IgD-negative memory B cell (primary cell): ENCODE results near the gene JMJD8. TPM values are rescaled to one million over a fixed set of nuclear protein-coding genes. Genes with fewer than 3 reads are reported as not detected.

Source experiments
- H3K27ac Mint-ChIP-seq, 3 donors: one replicate each; pipeline ENCODE4 v1.8.0; 2020 to 2022; ENCODE audit warnings: mild to moderate bottlenecking in 3 of 3, mixed read lengths in 3 of 3, moderate library complexity in 1 of 3
- H3K27me3 Mint-ChIP-seq: one replicate; pipeline ENCODE4 v1.8.0; 2021; ENCODE audit warnings: mixed read lengths
- H3K36me3 Mint-ChIP-seq: one replicate; pipeline ENCODE4 v1.8.0; 2020; ENCODE audit warnings: mild to moderate bottlenecking, mixed read lengths
- H3K4me1 Mint-ChIP-seq, 3 donors: one replicate each; pipeline ENCODE4 v1.8.0; 2020 to 2022; ENCODE audit warnings: mixed read lengths in 3 of 3, mild to moderate bottlenecking in 1 of 3
- H3K4me3 Mint-ChIP-seq, 4 donors: one replicate each; pipeline ENCODE4 v1.8.0; 2020 to 2022; ENCODE audit warnings: mild to moderate bottlenecking in 4 of 4, mixed read lengths in 4 of 4, moderate library complexity in 3 of 4
- H3K9me3 Mint-ChIP-seq, 3 donors: one replicate each; pipeline ENCODE4 v1.8.0; 2020 to 2021; ENCODE audit warnings: mixed read lengths in 3 of 3, mild to moderate bottlenecking in 1 of 3
- polyA plus RNA-seq: library from polyadenylated mRNA; unstranded; fragments of 300-500 nt; fragmentation: Illumina TruSeq; gene quantifications from one replicate; pipeline ENCODE4 v1.2.3, GENCODE V29; 2021

Gene JMJD8
- polyA plus RNA-seq, 1 donor from 2014 or later, result 51.0 TPM

DNA sequence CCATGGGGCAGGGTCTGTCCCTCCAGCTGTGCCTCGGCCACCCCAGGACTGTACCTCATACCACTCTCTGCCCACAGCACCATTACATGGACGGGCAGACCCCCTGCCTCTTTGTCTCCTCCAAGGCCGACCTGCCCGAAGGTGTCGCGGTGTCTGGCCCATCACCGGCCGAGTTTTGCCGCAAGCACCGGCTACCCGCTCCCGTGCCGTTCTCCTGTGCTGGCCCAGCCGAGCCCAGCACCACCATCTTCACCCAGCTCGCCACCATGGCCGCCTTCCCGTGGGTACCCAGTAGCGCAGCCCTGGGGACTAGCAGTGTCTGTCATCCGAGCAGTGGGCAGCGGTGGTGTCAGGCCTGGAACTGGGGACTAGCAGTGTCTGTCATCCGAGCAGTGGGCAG, 11.3 kb downstream of the JMJD8 start:
- peaks cover 5% of the 10 kb centered on the region for H3K27me3 Mint-ChIP-seq
- H3K9me3 Mint-ChIP-seq, result no peaks in the 10 kb centered on the region
- peaks cover 0 to 5% (median 4%) of the 10 kb centered on the region in 3 donors for H3K4me1 Mint-ChIP-seq
- H3K36me3 Mint-ChIP-seq, result no peaks in the 10 kb centered on the region
- H3K27ac Mint-ChIP-seq, result peak overlapping the region in 1 of 3 donors; percentile 12
- peak overlapping the region in 1 of 4 donors; percentile 38 for H3K4me3 Mint-ChIP-seq

DNA sequence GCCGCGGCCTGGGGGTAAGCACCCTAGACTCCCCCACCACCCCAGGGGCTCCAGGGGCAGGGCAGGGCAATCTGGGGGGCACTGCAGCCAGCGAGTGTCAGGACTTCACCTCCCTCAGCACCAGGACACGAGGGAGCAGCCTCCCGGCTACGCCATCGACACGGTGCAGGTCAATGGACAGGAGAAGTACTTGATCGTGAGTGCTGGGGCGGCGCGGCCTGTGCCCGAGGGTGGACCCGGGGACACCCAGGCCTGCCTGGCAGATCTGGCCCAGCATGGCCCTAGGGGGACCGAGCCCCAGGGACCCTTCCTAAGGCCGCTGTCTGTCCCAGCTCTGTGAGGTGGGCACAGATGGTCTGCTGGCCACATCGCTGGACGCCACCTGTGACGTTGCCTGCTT, 11.8 kb downstream of the JMJD8 start:
- H3K36me3 Mint-ChIP-seq, result no peaks in the 10 kb centered on the region
- H3K27me3 Mint-ChIP-seq, result peaks cover 5% of the 10 kb centered on the region
- H3K4me1 Mint-ChIP-seq, result peaks cover 3 to 9% (median 8%) of the 10 kb centered on the region in 3 donors
- H3K4me3 Mint-ChIP-seq, result no peak overlapping the region
- H3K27ac Mint-ChIP-seq, result peak overlapping the region in 1 of 3 donors; percentile 12
- no peaks in the 10 kb centered on the region for H3K9me3 Mint-ChIP-seq

DNA sequence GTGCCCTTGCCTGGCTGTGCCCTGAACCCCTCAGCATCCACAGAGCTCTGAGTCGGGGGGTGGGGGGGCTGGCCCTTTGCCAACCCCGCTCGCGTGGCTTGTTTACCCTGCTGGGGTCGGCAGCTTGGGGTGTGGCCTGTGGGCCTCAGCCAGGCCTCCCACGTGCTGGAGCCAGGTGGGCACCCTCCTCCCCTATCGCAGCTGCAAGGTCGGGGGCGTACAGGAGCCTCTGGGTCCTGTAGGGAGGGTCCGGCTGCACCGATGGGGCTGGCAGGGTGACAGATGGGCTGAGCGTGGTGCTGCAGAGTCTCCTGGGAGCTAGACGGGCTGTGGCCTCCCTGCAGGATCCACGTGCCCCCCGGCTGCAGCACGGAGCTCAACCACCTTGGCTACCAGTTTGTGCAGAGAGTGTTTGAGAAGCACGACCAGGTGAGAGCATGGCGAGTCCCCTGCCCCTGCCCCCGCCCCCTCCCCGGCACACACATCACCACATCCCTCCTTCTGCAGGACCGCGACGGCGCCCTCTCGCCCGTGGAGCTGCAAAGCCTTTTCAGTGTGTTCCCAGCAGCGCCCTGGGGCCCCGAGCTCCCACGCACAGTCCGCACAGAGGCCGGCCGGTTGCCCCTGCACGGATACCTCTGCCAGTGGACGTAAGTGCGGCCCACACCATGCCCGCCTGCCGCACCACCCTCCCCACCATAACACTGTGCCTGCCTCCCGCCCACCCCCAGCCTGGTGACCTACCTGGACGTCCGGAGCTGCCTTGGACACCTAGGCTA, 12.6 kb downstream of the JMJD8 start:
- no peaks in the 10 kb centered on the region for H3K9me3 Mint-ChIP-seq
- H3K4me1 Mint-ChIP-seq, result peaks cover 3 to 5% (median 4%) of the 10 kb centered on the region in 3 donors
- H3K4me3 Mint-ChIP-seq, result peak overlapping the region in 1 of 4 donors; percentile 78
- H3K36me3 Mint-ChIP-seq, result no peaks in the 10 kb centered on the region
- peaks cover 2% of the 10 kb centered on the region for H3K27me3 Mint-ChIP-seq
- no peak overlapping the region for H3K27ac Mint-ChIP-seq

DNA sequence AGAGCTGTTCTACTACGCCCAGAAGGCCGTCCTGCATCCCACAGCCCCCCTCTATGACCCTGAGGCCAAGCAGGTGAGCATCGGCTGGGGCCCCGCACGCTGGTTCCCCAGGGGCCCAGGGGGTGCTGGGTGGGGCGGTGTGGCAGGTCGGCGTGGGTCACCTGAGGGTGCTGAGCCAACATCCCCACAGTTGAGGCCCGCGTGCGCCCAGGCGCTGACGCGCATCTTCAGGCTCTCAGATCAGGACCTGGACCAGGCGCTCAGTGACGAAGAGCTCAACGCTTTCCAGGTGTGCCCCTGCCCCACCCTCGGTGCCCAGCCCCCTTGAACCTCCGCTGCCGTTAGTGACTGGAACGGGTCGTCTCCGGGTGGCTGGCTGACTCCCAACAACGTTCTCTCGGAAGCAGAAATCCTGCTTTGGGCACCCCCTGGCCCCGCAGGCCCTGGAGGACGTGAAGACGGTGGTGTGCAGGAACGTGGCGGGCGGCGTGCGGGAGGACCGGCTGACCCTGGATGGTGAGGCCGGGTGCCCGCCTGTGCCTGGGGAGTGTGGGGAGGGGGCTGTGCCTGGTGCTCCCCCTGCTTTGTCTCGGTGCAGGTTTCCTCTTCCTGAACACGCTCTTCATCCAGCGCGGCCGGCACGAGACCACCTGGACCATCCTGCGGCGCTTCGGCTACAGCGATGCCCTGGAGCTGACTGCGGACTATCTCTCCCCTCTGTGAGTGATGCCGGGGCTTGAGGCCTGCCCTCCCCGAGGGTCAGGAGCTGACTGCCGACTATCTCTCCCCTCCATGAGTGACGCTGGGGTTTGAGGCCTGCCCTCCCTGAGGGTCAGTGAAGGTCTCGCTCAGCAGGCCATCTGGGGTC, 13.4 kb downstream of the JMJD8 start:
- peak overlapping the region in 1 of 3 donors; percentile 39 for H3K27ac Mint-ChIP-seq

DNA sequence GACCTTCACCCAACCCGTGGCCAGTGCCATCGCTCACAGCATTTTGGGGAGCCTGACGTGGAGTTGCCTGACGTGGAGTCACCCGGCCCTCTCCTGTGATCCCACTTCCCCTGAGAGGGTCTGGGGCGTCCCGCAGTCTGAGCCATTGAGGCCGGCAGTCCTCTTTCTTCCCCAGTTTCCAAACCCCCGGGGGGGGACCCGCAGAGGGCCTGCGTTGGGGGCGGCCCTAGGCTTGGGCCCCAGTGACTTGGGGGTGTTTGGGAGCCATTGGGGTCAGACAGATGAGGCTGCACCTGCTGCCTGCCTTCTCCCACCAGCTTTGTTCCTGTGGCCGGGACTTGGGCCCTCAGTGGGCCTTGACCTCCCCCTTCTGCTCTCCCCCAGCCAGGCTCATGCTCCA, 14.5 kb downstream of the JMJD8 start:
- peaks cover 3 to 5% (median 4%) of the 10 kb centered on the region in 3 donors for H3K4me1 Mint-ChIP-seq
- H3K9me3 Mint-ChIP-seq, result no peaks in the 10 kb centered on the region
- no peaks in the 10 kb centered on the region for H3K27me3 Mint-ChIP-seq
- no peaks in the 10 kb centered on the region for H3K36me3 Mint-ChIP-seq
- peak overlapping the region in 1 of 3 donors; percentile 39 for H3K27ac Mint-ChIP-seq
- peak overlapping the region in 2 of 4 donors; percentile 17 to 58 for H3K4me3 Mint-ChIP-seq

More for the DNA sequence above, 13.4 kb downstream of the JMJD8 start:
- H3K4me3 Mint-ChIP-seq, result peak overlapping the region in 1 of 4 donors; percentile 78
- no peaks in the 10 kb centered on the region for H3K36me3 Mint-ChIP-seq
- no peaks in the 10 kb centered on the region for H3K9me3 Mint-ChIP-seq
- H3K27me3 Mint-ChIP-seq, result peaks cover 2% of the 10 kb centered on the region
- H3K4me1 Mint-ChIP-seq, result peaks cover 3 to 5% (median 4%) of the 10 kb centered on the region in 3 donors

DNA sequence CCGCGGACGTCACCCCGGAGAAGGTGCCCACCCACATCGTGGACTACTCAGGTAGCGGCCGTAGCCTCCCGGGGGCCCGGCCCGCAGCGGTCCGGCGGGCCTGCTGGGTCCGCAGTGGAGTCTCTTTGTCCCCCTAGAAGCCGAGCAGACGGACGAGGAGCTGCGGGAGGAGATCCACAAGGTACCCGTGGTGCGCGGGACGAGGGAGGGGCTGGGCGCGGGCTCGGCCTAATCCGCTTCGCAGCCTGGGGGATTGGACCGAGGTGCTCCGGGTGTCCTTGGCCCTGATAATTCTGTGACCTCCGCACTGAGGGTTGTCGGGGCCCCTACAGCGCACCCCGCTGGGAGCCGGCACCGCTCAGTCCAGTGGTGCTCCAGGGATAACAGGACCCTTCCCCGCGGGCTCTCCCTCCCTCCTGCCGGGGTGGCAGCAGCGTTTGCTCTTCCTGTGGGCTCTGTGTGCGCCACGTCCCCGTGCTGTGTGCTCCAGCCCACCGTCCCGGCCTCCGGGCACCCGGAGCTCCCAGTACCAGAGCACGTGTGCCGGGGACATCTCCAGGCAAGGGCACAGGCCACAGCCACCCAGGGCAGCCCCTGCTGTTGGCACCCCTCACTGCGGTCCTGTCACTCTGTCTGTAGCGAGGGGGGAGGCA, 15.5 kb downstream of the JMJD8 start:
- Mint-ChIP-seq H3K4me3 (peak overlapping the region; percentile 45 to 86 (median 62)), H3K27me3 (no peaks in the 10 kb centered on the region), H3K4me1 (peaks cover 3 to 5% (median 4%) of the 10 kb centered on the region in 3 donors), H3K36me3 (no peaks in the 10 kb centered on the region), H3K9me3 (no peaks in the 10 kb centered on the region), H3K27ac (peak overlapping the region in 1 of 3 donors; percentile 10)

DNA sequence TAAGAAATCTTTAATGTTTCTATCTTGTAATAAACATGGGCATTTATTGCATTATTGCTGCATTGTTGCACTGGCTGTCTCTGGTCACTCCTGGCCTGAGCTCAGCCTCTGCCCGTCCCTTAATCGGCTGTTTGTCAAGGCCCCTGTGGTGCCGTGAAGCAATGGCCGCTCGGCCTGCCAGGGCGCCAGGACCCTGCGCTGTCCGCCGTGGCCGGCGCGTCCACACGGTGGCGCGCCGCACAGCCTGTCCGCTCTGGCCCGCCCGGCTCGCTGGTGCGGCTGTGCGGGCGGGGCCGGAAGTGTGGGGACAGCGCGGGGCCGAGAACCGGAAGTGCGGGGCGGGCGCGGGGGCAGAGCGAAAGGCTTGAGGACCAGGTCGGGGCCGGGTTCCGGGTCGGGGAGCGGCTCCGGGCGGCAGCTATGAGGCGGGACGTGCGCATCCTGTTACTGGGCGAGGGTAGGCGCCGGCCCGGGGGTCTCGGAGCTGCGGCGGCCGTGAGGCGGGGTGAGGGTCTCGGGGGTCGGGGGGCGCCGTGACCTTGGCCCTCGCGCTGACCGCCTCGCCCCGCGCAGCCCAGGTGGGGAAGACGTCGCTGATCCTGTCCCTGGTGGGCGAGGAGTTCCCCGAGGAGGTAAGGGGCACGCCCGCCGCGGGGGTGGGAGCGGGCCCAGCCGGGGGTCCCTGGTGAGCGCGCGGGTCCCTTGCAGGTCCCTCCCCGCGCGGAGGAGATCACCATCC, 16.2 kb downstream of the JMJD8 start, which contains the start of gene RHOT2:
Gene RHOT2, plus strand, starts transcription at position 353 of the 739 bp plus-strand sequence. Its CDS starts 68 bp downstream, at position 421.
- Mint-ChIP-seq H3K36me3 (no peaks in the 10 kb centered on the region), H3K27me3 (no peaks in the 10 kb centered on the region)

DNA sequence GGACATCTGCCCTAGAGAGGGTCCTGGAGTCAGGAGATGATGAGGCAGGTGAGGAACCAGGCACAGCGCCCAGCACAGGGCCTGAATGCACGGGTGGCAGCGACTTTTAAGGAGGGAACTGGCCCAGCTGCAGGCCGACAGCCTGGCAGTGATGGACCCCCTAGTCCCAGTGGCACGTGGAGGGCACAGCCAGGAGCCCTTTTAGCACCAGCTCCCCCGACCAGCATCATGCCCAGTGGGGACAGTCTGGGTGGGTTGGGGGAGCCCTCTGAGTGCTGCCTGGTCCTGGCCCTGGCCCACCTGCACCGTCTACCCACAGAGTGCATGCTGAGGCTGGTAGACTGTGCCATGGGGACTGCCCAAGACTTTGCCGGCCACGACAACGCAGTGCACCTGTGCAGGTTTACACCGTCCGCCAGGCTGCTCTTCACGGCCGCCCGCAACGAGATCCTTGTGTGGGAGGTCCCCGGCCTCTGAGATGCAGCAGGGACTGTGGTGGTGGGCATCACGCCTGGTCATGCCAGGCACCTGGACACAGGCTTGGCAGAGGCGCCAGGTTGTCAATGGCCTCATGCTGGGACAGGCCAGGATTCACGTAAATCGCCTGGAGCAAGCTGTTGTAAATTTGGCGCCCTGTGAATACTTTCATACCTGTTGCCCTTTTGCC, 16.9 kb downstream of the JMJD8 start:
- Mint-ChIP-seq H3K27me3 (no peaks in the 10 kb centered on the region), H3K4me3 (peak overlapping the region; percentile 71 to 92 (median 79))

More for the DNA sequence above, 16.2 kb downstream of the JMJD8 start, which contains the start of gene RHOT2:
- peak within 1 kb of the TSS; percentile 86 to 91 (median 91) for H3K27ac Mint-ChIP-seq
- H3K9me3 Mint-ChIP-seq, result no peaks in the 10 kb centered on the region
- peaks cover 3 to 5% (median 4%) of the 10 kb centered on the region in 3 donors for H3K4me1 Mint-ChIP-seq
- peak within 1 kb of the TSS; percentile 71 to 92 (median 79) for H3K4me3 Mint-ChIP-seq

DNA sequence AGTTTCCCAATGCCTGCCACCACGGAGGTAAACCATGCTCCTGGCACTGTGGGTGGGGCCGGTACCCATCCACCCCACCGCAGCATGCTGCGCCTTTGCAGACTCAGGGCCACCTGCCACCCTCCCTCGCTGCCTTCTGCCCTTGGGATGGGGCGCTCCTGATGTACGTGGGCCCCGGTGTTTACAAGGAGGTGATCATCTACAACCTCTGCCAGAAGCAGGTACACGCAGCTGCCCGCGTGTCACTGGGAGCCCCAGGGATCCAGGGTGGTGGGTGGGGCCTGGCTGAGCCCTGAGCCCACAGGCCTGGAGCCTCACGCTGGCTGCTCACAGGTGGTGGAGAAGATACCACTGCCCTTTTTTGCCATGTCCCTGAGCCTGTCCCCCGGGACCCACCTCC, 17.6 kb downstream of the JMJD8 start:
- Mint-ChIP-seq H3K4me1 (peaks cover 3 to 5% (median 4%) of the 10 kb centered on the region in 3 donors), H3K4me3 (no peak overlapping the region), H3K36me3 (no peaks in the 10 kb centered on the region), H3K27me3 (no peaks in the 10 kb centered on the region), H3K27ac (no peak overlapping the region), H3K9me3 (no peaks in the 10 kb centered on the region)

More for the DNA sequence above, 16.9 kb downstream of the JMJD8 start:
- Mint-ChIP-seq H3K9me3 (no peaks in the 10 kb centered on the region), H3K27ac (peak overlapping the region; percentile 86 to 91 (median 91)), H3K36me3 (no peaks in the 10 kb centered on the region), H3K4me1 (peaks cover 3 to 5% (median 4%) of the 10 kb centered on the region in 3 donors)

DNA sequence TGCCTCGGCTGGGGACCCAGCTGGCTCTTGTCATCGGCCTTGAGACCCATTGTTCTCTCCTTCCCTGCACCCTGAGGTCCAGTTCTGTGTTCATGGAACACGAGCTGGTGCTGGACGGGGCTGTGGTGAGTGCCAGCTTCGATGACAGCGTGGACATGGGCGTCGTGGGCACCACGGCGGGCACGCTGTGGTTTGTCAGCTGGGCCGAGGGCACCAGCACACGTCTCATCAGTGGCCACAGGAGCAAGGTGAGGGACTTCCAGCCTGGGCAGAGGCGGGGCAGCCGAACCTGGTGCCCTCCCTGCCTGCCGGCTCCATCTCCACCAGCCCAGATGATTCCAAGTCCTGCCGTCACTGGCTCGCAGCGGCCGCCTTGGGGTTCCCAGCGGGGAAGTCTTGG, 21.5 kb downstream of the JMJD8 start:
- Mint-ChIP-seq H3K4me1 (peaks cover 1 to 6% (median 2%) of the 10 kb centered on the region in 3 donors), H3K27ac (no peak overlapping the region), H3K27me3 (no peaks in the 10 kb centered on the region), H3K4me3 (no peak overlapping the region), H3K36me3 (no peaks in the 10 kb centered on the region), H3K9me3 (no peaks in the 10 kb centered on the region)

DNA sequence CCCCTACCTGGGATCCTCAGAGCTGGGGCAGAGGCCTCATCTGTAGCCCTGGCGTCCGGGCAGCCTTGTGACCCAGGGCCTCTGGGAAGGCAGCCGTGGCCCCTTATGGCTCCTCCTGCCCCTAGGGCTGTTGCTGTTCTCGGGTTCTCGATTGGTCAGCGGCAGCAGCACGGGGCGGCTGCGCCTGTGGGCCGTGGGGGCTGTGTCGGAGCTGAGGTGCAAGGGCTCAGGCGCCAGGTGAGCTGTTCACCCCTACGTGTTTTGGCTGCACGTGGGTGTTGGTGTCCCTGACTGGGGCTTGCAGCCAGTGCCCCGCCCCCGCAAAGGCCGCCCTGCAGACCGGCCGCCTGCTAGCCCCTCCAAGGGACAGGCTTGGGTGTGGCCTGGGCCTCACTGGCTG, 22.0 kb downstream of the JMJD8 start:
- Mint-ChIP-seq H3K4me3 (no peak overlapping the region), H3K9me3 (no peaks in the 10 kb centered on the region), H3K4me1 (peaks cover 0 to 4% (median 0%) of the 10 kb centered on the region in 3 donors), H3K27me3 (no peaks in the 10 kb centered on the region), H3K36me3 (no peaks in the 10 kb centered on the region), H3K27ac (no peak overlapping the region)

DNA sequence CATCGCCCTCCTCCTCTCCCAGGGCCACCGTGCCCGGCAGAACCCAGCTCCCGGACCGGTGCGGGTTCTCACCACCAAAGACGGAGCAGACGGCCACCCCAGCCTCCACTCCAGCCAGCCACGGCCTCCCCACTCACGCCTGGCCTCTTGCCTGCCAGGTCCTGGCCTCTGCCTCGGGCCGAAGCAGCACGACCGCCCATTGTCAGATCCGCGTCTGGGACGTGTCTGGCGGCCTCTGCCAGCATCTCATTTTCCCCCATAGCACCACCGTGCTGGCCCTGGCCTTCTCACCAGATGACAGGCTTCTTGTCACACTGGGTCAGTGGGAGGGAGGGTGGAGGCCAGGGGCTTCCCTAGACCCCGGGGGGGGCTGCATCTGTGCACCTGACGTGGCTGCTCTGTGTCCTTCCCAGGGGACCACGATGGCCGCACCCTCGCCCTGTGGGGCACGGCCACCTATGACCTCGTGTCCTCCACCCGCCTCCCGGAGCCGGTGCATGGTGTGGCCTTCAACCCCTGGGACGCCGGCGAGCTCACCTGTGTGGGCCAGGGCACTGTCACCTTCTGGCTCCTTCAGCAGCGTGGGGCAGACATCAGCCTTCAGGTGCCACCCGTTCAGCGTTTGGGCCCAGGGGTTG, 22.8 kb downstream of the JMJD8 start:
- Mint-ChIP-seq H3K4me3 (peak overlapping the region in 1 of 4 donors; percentile 45), H3K9me3 (no peaks in the 10 kb centered on the region), H3K36me3 (no peaks in the 10 kb centered on the region), H3K4me1 (peaks cover 0 to 4% (median 0%) of the 10 kb centered on the region in 3 donors), H3K27me3 (no peaks in the 10 kb centered on the region), H3K27ac (peak overlapping the region in 2 of 3 donors; percentile 31 to 85)
